IMR-90 (cell line): ENCODE data around the gene GABBR1. TPM values are rescaled to one million over a fixed set of nuclear protein-coding genes. Genes with fewer than 3 reads are reported as not detected.
A peak's percentile ranks its signal among the peaks of the same experiment; 100 is the strongest.

Source experiments
- ATAC-seq: fragments of 200-7000 bp; cut with Tn5 transposase; 2 replicates; pipeline ENCODE4 v1.9.1; 2020; ENCODE audit warnings: low read depth, mild to moderate bottlenecking, moderate library complexity
- BruUV-seq: library from RNA; stranded (reverse); fragments of 400-500 nt; replicated peaks from 2 replicates; lab custom pipeline; 2021; lab: Mats Ljungman, UMichigan
- CTCF ChIA-PET: fragments of 300-600 bp; formaldehyde crosslinking; extraction: SDS; loops from one replicate; lab custom pipeline; 2021; ENCODE audit warnings: antibody characterized with exemption; lab: Yijun Ruan, JAX
- POLR2A ChIA-PET: fragments of 300-600 bp; sonication (Branson Sonifier 250); formaldehyde crosslinking; loops from one replicate; lab custom pipeline; 2022; ENCODE audit warnings: antibody characterized with exemption; ENCODE audit not compliant: unreplicated experiment; lab: Charles Lee
- DNase-seq: peaks from one replicate; pipeline ENCODE4 v3.0.0; 2013
- H2AFZ ChIP-seq: replicated peaks from 2 replicates; pipeline ENCODE3; 2013; ENCODE audit warnings: low read length, mild to moderate bottlenecking; ENCODE audit not compliant: poor library complexity
- H2AK5ac ChIP-seq: 2 replicates; pipeline ENCODE4 v1.6.1; 2013; ENCODE audit warnings: low read depth, low read length, inconsistent platforms
- H2AK9ac ChIP-seq: replicated peaks from 2 replicates; pipeline ENCODE3; 2013; ENCODE audit warnings: mild to moderate bottlenecking, low read depth, low read length, moderate library complexity; ENCODE audit not compliant: poor library complexity
- H2BK120ac ChIP-seq: 2 replicates; pipeline ENCODE4 v1.6.1; 2013; ENCODE audit warnings: low read depth, low read length, inconsistent platforms
- H2BK15ac ChIP-seq: 3 replicates; pipeline ENCODE4 v1.6.1; 2013; ENCODE audit warnings: low read depth, low read length, inconsistent platforms
- H2BK20ac ChIP-seq: 2 replicates; pipeline ENCODE4 v1.6.1; 2013; ENCODE audit warnings: low read depth, mild to moderate bottlenecking, inconsistent platforms, low read length, moderate library complexity
- H2BK5ac ChIP-seq: 2 replicates; pipeline ENCODE4 v1.6.1; 2013; ENCODE audit warnings: mild to moderate bottlenecking, low read depth, low read length, inconsistent platforms; ENCODE audit not compliant: poor library complexity, severe bottlenecking
- H3K14ac ChIP-seq: replicated peaks from 2 replicates; pipeline ENCODE4 v1.6.1; 2013; ENCODE audit warnings: low read depth, low read length, inconsistent platforms
- H3K18ac ChIP-seq: 2 replicates; pipeline ENCODE4 v1.6.1; 2013; ENCODE audit warnings: low read depth, low read length, control low read depth
- H3K23ac ChIP-seq: 2 replicates; pipeline ENCODE4 v1.6.1; 2013; ENCODE audit warnings: low read depth, low read length, inconsistent platforms
- H3K27ac ChIP-seq: 2 replicates; pipeline ENCODE4 v1.5.1; 2013; ENCODE audit warnings: mild to moderate bottlenecking, control low read depth, low read length; ENCODE audit not compliant: insufficient read depth
- H3K27me3 ChIP-seq: 2 replicates; pipeline ENCODE4 v1.6.1; 2013; ENCODE audit warnings: low read length; ENCODE audit not compliant: control insufficient read depth, insufficient read depth
- H3K36me3 ChIP-seq: 2 replicates; pipeline ENCODE4 v1.6.1; 2013; ENCODE audit warnings: low read length, mixed read lengths; ENCODE audit not compliant: control insufficient read depth, insufficient read depth
- H3K4ac ChIP-seq: 2 replicates; pipeline ENCODE4 v1.6.1; 2013; ENCODE audit warnings: low read depth, low read length, inconsistent platforms
- H3K4me1 ChIP-seq: 2 replicates; pipeline ENCODE4 v1.6.1; 2013; ENCODE audit warnings: low read length, mixed read lengths; ENCODE audit not compliant: control insufficient read depth, insufficient read depth
- H3K4me2 ChIP-seq: 2 replicates; pipeline ENCODE4 v1.6.1; 2013; ENCODE audit warnings: low read depth, mild to moderate bottlenecking, control low read depth, low read length, moderate library complexity
- H3K4me3 ChIP-seq: 2 replicates; pipeline ENCODE4 v1.5.1; 2013; ENCODE audit warnings: low read depth, mild to moderate bottlenecking, control low read depth, low read length, moderate library complexity; ENCODE audit not compliant: insufficient read depth
- H3K56ac ChIP-seq: 2 replicates; pipeline ENCODE4 v1.6.1; 2013; ENCODE audit warnings: low read length, inconsistent platforms; ENCODE audit not compliant: insufficient read depth; ENCODE audit errors: extremely low read depth
- H3K79me1 ChIP-seq, 2 experiments: 2 replicates each; pipeline ENCODE4 v1.6.1; 2013; ENCODE audit warnings: low read length in 2 of 2, inconsistent platforms in 1 of 2, low read depth in 1 of 2
- H3K9ac ChIP-seq: 2 replicates; pipeline ENCODE4 v1.6.1; 2013; ENCODE audit warnings: low read depth, low read length, control low read depth
- H3K9me1 ChIP-seq: 2 replicates; pipeline ENCODE4 v1.6.1; 2013; ENCODE audit warnings: low read length, inconsistent platforms; ENCODE audit not compliant: insufficient read depth
- H3K9me3 ChIP-seq: 2 replicates; pipeline ENCODE4 v1.6.1; 2013; ENCODE audit warnings: low read length; ENCODE audit not compliant: control insufficient read depth, insufficient read depth
- H4K20me1 ChIP-seq: 2 replicates; pipeline ENCODE4 v1.6.1; 2013; ENCODE audit warnings: low read length, inconsistent platforms; ENCODE audit not compliant: insufficient read depth
- H4K5ac ChIP-seq: 2 replicates; pipeline ENCODE4 v1.6.1; 2013; ENCODE audit warnings: mild to moderate bottlenecking, low read depth, low read length, control low read depth
- H4K8ac ChIP-seq, 2 experiments: 2 replicates each; pipeline ENCODE4 v1.6.1; 2013; ENCODE audit warnings: low read depth in 2 of 2, low read length in 2 of 2, control low read depth in 1 of 2, inconsistent platforms in 1 of 2
- H4K91ac ChIP-seq: 2 replicates; pipeline ENCODE4 v1.6.1; 2013; ENCODE audit warnings: low read depth, low read length, inconsistent platforms; ENCODE audit not compliant: insufficient read depth
- ELK1 ChIP-seq: fragments of 150-350 bp; IDR thresholded peaks from 2 replicates; pipeline ENCODE4 v1.6.1; 2016; ENCODE audit warnings: low read depth, mild to moderate bottlenecking, low read length, moderate library complexity, borderline replicate concordance
- POLR2A ChIP-seq: IDR thresholded peaks from 2 replicates; pipeline ENCODE4 v1.6.1; 2012; ENCODE audit warnings: mild to moderate bottlenecking, low read depth, low read length
- RAD21 ChIP-seq: IDR thresholded peaks from 2 replicates; pipeline ENCODE4 v1.6.1; 2012; ENCODE audit warnings: low read length, improper control_type of control experiment
- SMC3 ChIP-seq: fragments of 150-350 bp; IDR thresholded peaks from 2 replicates; pipeline ENCODE4 v1.6.1; 2016; ENCODE audit warnings: low read depth, mild to moderate bottlenecking, antibody characterized with exemption, low read length, moderate library complexity
- USF2 ChIP-seq: fragments of 150-350 bp; IDR thresholded peaks from 2 replicates; pipeline ENCODE4 v1.6.1; 2017; ENCODE audit warnings: mild to moderate bottlenecking, antibody characterized with exemption, low read length, low read depth
- WGBS, 2 experiments: methylation state at CpG; one replicate each; pipeline versions ENCODE4 v1.1.5 to v1.1.7; 2013; ENCODE audit warnings: missing lambda C conversion rate in 2 of 2; ENCODE audit not compliant: insufficient read length in 1 of 2; ENCODE audit errors: extremely low coverage in 2 of 2; 5-methylcytosine and 5-hydroxymethylcytosine counted together
- dilution Hi-C: fragments of 300-500 bp; cut with HindIII; formaldehyde crosslinking; loops from one replicate; pipeline ENCODE4 v1.14.3; 2018; ENCODE audit warnings: low sequenced_read_pairs; ENCODE audit not compliant: unreplicated experiment
- in situ Hi-C: fragments of 300-500 bp; cut with MboI; formaldehyde crosslinking; loops from 3 replicates; pipeline ENCODE4 v1.14.3; 2019; ENCODE audit warnings: low sequenced_read_pairs, inconsistent platforms, mixed read lengths
- intact Hi-C: fragments of 100-400 bp; cut with micrococcal nuclease; formaldehyde crosslinking; loops from 2 replicates; pipeline ENCODE4 v1.10.0; 2022
- polyA plus RNA-seq, 3 experiments: library from polyadenylated mRNA; depleted of rRNA; stranded (reverse); fragments of >200 nt; gene quantifications; 2 replicates each; pipeline ENCODE4 v1.2.3, GENCODE V29; 2012; ENCODE audit warnings: low replicate concordance in 1 of 3
- total RNA-seq: library from RNA; depleted of rRNA; stranded (reverse); fragments of >200 nt; gene quantifications from 2 replicates; pipeline ENCODE4 v1.2.3, GENCODE V29; 2012
- TF ChIP-seq, protein P1 (sequence below): conservative IDR thresholded peaks from 2 replicates; pipeline ENCODE4 v1.5.1; 2012; ENCODE audit warnings: mild to moderate bottlenecking, low read depth, low read length, improper control_type of control experiment

The GABBR1 gene
- total and polyA plus RNA-seq, 2 of the 4 experiments (the other 2 are of a cell fraction), result 5.9 to 31.5 TPM

DNA sequence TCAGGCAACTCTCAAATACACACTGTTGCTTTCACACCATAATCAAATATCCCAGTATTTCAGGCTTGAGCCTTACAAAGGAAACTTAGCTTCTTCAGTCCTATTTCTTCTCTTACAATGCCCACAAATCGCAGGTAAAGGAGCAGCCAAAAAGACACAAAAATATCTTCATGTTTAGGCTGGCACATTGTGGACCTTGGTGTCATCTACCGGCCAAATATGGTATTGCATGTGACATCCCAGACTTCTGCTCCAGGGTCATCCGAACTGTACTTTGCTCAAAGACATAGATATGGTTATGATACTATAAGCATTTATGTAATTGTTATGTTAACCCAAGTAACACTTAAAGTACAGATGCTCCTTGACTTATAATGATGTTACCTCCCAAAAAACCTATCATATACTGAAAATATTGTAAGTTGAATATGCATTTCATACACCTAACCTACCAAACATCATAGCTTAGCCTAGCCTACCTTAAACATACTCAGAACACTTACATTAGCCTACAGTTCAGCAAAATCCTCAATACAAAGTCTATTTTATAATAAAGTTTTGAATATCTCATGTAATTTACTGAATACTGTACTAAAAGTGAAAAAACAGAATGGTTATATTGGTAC, 43.4 kb downstream of the GABBR1 start:
- H3K14ac ChIP-seq, result no peak overlapping the region
- H2BK120ac ChIP-seq, result no peak overlapping the region
- no peaks in the 10 kb centered on the region for H3K9me3 ChIP-seq
- H2BK5ac ChIP-seq, result no peak overlapping the region
- H3K4me3 ChIP-seq, result no peak overlapping the region
- TF ChIP-seq, protein P1, sequence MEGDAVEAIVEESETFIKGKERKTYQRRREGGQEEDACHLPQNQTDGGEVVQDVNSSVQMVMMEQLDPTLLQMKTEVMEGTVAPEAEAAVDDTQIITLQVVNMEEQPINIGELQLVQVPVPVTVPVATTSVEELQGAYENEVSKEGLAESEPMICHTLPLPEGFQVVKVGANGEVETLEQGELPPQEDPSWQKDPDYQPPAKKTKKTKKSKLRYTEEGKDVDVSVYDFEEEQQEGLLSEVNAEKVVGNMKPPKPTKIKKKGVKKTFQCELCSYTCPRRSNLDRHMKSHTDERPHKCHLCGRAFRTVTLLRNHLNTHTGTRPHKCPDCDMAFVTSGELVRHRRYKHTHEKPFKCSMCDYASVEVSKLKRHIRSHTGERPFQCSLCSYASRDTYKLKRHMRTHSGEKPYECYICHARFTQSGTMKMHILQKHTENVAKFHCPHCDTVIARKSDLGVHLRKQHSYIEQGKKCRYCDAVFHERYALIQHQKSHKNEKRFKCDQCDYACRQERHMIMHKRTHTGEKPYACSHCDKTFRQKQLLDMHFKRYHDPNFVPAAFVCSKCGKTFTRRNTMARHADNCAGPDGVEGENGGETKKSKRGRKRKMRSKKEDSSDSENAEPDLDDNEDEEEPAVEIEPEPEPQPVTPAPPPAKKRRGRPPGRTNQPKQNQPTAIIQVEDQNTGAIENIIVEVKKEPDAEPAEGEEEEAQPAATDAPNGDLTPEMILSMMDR, result peak; percentile 78
- TF ChIP-seq POLR2A (no peak), RAD21 (peak; percentile 78), ELK1 (no peak), USF2 (no peak), SMC3 (peak; percentile 45)
- no peak overlapping the region for H3K56ac ChIP-seq
- no peaks in the 10 kb centered on the region for H3K79me1 ChIP-seq
- H2BK15ac ChIP-seq, result no peak overlapping the region
- no peak overlapping the region for H3K4me2 ChIP-seq
- ChIA-PET POLR2A (no interaction called here), CTCF (interaction anchor here (1.0 to 1.5 kb wide), 3 partner anchors 8 to 12 kb away, joined by 3 to 5 read pairs (median 3); no protein-coding TSS in a partner anchor)
- no peak overlapping the region for H2AK5ac ChIP-seq
- no peaks in the 10 kb centered on the region for H3K4me1 ChIP-seq
- ATAC-seq, result peak; percentile 94
- no peaks in the 10 kb centered on the region for H3K27me3 ChIP-seq
- no peak overlapping the region for H4K8ac ChIP-seq
- no peaks in the 10 kb centered on the region for H3K36me3 ChIP-seq
- no CpG with 5 or more reads among the region's 3 CpGs for WGBS, 2 experiments
- H3K4ac ChIP-seq, result no peak overlapping the region
- dilution Hi-C loops (no loop called here), intact Hi-C loops (loop anchor here (1.0 to 10.0 kb wide), 4 partner anchors 572 to 903 kb away; no protein-coding TSS in a partner anchor), in situ Hi-C loops (loop anchor here (10.0 kb wide), 1 partner anchor 905 kb away; no protein-coding TSS in a partner anchor)
- H2AK9ac ChIP-seq, result no peak overlapping the region
- peak; percentile 47 for DNase-seq
- H3K18ac ChIP-seq, result no peak overlapping the region
- H4K91ac ChIP-seq, result no peak overlapping the region
- H3K9me1 ChIP-seq, result no peaks in the 10 kb centered on the region
- no peak overlapping the region for H2BK20ac ChIP-seq
- no peak overlapping the region for H3K27ac ChIP-seq
- H3K9ac ChIP-seq, result no peak overlapping the region
- H4K5ac ChIP-seq, result no peak overlapping the region
- no peak overlapping the region for H3K23ac ChIP-seq
- H4K20me1 ChIP-seq, result no peaks in the 10 kb centered on the region
- BruUV-seq, result no TSS peak
- no peak overlapping the region for H2AFZ ChIP-seq
